B cell (primary cell): Measurements from ENCODE around the gene RCAN1. TPM values are rescaled to one million over a fixed set of nuclear protein-coding genes. Genes with fewer than 3 reads are reported as not detected.

Experiments
- ATAC-seq: fragments of 200-7000 bp; cut with Tn5 transposase; one replicate; pipeline ENCODE4 v1.10.0; 2021; ENCODE audit warnings: low read depth, mild to moderate bottlenecking, moderate number of reproducible peaks, moderate library complexity
- CTCF ChIA-PET: fragments of 350-600 bp; sonication (Branson Sonifier 250); formaldehyde crosslinking; loops from one replicate; lab custom pipeline; 2021; ENCODE audit warnings: antibody characterized with exemption, inconsistent platforms; lab: Charles Lee
- POLR2A ChIA-PET: fragments of 350-600 bp; sonication (Branson Sonifier 250); formaldehyde crosslinking; loops from one replicate; lab custom pipeline; 2021; ENCODE audit warnings: antibody characterized with exemption; lab: Charles Lee
- DNase-seq: peaks from one replicate; pipeline ENCODE4 v3.0.0; 2013
- H2AFZ ChIP-seq: 2 replicates; pipeline ENCODE4 v1.6.1; 2012; ENCODE audit warnings: mild to moderate bottlenecking, low read depth, low read length; ENCODE audit not compliant: insufficient read depth, poor library complexity, severe bottlenecking
- H3K27ac ChIP-seq, 2 donors: 1 replicate in 1 of 2; 2 replicates in 1 of 2; pipeline ENCODE4 v1.5.1; 2012 to 2013; ENCODE audit warnings: low read length in 2 of 2, mild to moderate bottlenecking in 2 of 2, moderate library complexity in 1 of 2
- H3K27me3 ChIP-seq, 4 experiments: fragments of 200-600 bp in 1 of 4; sonication (generic) in 1 of 4; replicated peaks in 1 of 4; 1 replicate in 2 of 4; 2 replicates in 2 of 4; pipeline versions ENCODE4 v1.6.1 to v1.7.0; 2013 to 2016; ENCODE audit warnings: low read length in 3 of 4, mild to moderate bottlenecking in 2 of 4, mixed read lengths in 1 of 4, moderate library complexity in 1 of 4; ENCODE audit not compliant: insufficient read depth in 4 of 4, control insufficient read depth in 3 of 4; ENCODE audit errors: control extremely low read depth in 1 of 4
- H3K36me3 ChIP-seq, 2 experiments: replicated peaks in 1 of 2; 1 replicate in 1 of 2; 2 replicates in 1 of 2; pipeline versions ENCODE4 v1.6.1 to v1.7.1; 2013; ENCODE audit warnings: low read length in 1 of 2; ENCODE audit not compliant: insufficient read depth in 2 of 2, control insufficient read depth in 1 of 2; ENCODE audit errors: control extremely low read depth in 1 of 2, extremely low read depth in 1 of 2
- H3K4me1 ChIP-seq, 2 donors: fragments of 200-600 bp in 1 of 2; sonication (generic) in 1 of 2; 1 replicate in 1 of 2; 2 replicates in 1 of 2; pipeline versions ENCODE4 v1.5.1 to v1.6.1; 2013 to 2017; ENCODE audit warnings: low read length in 2 of 2; ENCODE audit not compliant: control insufficient read depth in 2 of 2, insufficient read depth in 2 of 2
- H3K4me2 ChIP-seq: replicated peaks from 2 replicates; pipeline ENCODE3; 2012; ENCODE audit warnings: mild to moderate bottlenecking, low read depth, low read length; ENCODE audit not compliant: poor library complexity, severe bottlenecking
- H3K4me3 ChIP-seq, 5 experiments: fragments of 200-600 bp in 1 of 5; sonication (generic) in 1 of 5; 1 replicate in 3 of 5; 2 replicates in 2 of 5; pipeline versions ENCODE4 v1.5.1 to v1.7.0; 2011 to 2016; ENCODE audit warnings: low read length in 4 of 5, mild to moderate bottlenecking in 4 of 5, low read depth in 2 of 5, control low read depth in 1 of 5, moderate library complexity in 1 of 5; ENCODE audit not compliant: insufficient read depth in 1 of 5; ENCODE audit errors: control extremely low read depth in 1 of 5, extremely low read depth in 1 of 5
- H3K79me2 ChIP-seq: fragments of 200-600 bp; sonication (generic); one replicate; pipeline ENCODE4 v1.6.0; 2016; ENCODE audit warnings: low read length; ENCODE audit not compliant: control insufficient read depth, insufficient read depth
- H3K9ac ChIP-seq: fragments of 200-600 bp; sonication (generic); 2 replicates; pipeline ENCODE4 v1.6.1; 2017; ENCODE audit warnings: mild to moderate bottlenecking, low read length, moderate library complexity
- H3K9me3 ChIP-seq, 3 donors: one replicate each; pipeline versions ENCODE4 v1.6.1 to v1.7.1; 2013; ENCODE audit warnings: low read length in 2 of 3; ENCODE audit not compliant: control insufficient read depth in 2 of 3, insufficient read depth in 1 of 3; ENCODE audit errors: control extremely low read depth in 1 of 3
- H4K20me1 ChIP-seq: 2 replicates; pipeline ENCODE4 v1.6.0; 2012; ENCODE audit warnings: mild to moderate bottlenecking, low read length; ENCODE audit not compliant: insufficient read depth, control insufficient read depth, poor library complexity, severe bottlenecking
- H3K27ac Mint-ChIP-seq: one replicate; pipeline ENCODE4 v1.8.0; 2021; ENCODE audit warnings: mixed read lengths
- H3K27me3 Mint-ChIP-seq: one replicate; pipeline ENCODE4 v1.8.0; 2021; ENCODE audit warnings: mixed read lengths
- H3K4me1 Mint-ChIP-seq: one replicate; pipeline ENCODE4 v1.8.0; 2021; ENCODE audit warnings: mixed read lengths
- H3K4me3 Mint-ChIP-seq: one replicate; pipeline ENCODE4 v1.8.0; 2021; ENCODE audit warnings: mixed read lengths
- H3K9me3 Mint-ChIP-seq: one replicate; pipeline ENCODE4 v1.8.0; 2022; ENCODE audit warnings: mixed read lengths; ENCODE audit not compliant: insufficient read depth
- CTCF ChIP-seq: fragments of 200-600 bp; IDR thresholded peaks from one replicate; pipeline ENCODE4 v1.8.0; 2022; ENCODE audit warnings: antibody characterized with exemption, mild to moderate bottlenecking
- EZH2 ChIP-seq: IDR thresholded peaks from 2 replicates; pipeline ENCODE4 v1.6.1; 2012; ENCODE audit warnings: borderline replicate concordance, low read depth, mild to moderate bottlenecking, moderate library complexity, low read length; ENCODE audit not compliant: insufficient read depth, poor library complexity, severe bottlenecking
- WGBS: methylation state at CpG from one replicate; pipeline ENCODE4 v1.1.5; 2013; ENCODE audit warnings: missing lambda C conversion rate; ENCODE audit not compliant: insufficient coverage; 5-methylcytosine and 5-hydroxymethylcytosine counted together
- intact Hi-C: fragments of 100-400 bp; cut with micrococcal nuclease; formaldehyde crosslinking; loops from one replicate; pipeline ENCODE4 v1.10.0; 2022
- polyA plus RNA-seq: library from polyadenylated mRNA; depleted of rRNA; stranded (reverse); fragments of >200 nt; gene quantifications from 2 replicates; pipeline ENCODE4 v1.2.3, GENCODE V29; 2012
- total RNA-seq, 2 donors: library from RNA; stranded (reverse); fragments of 120-200 nt in 1 of 2; gene quantifications; 1 replicate in 1 of 2; 2 replicates in 1 of 2; pipeline versions ENCODE4 v1.2.3 to v1.2.4, GENCODE V29; 2013 to 2022

RCAN1 gene
- total and polyA plus RNA-seq, 2 donors (not counting 1 experiment from before 2014, with no cell fraction given): 0.97 to 4.4 TPM

- H3K27ac ChIP-seq: no peak overlapping the region
- H3K27me3 ChIP-seq: no peaks in the 10 kb centered on the region
- ChIA-PET CTCF (no interaction called here), POLR2A (no interaction called here)
- Mint-ChIP-seq H3K9me3 (no peaks in the 10 kb centered on the region), H3K27ac (no peak overlapping the region), H3K27me3 (no peaks in the 10 kb centered on the region), H3K4me3 (no peak overlapping the region), H3K4me1 (no peaks in the 10 kb centered on the region)
- H3K4me1 ChIP-seq: no peaks in the 10 kb centered on the region
- intact Hi-C loops: no loop called here
- no peak overlapping the region for H2AFZ ChIP-seq
- no peak overlapping the region for H3K9ac ChIP-seq
- no peak overlapping the region for H3K4me3 ChIP-seq
- WGBS: 87% methylated on average over 14 of the region's 20 CpGs
- H3K36me3 ChIP-seq: no peaks in the 10 kb centered on the region
- DNase-seq: no peak
- no peak overlapping the region for H3K4me2 ChIP-seq
- no peaks in the 10 kb centered on the region for H3K9me3 ChIP-seq
- no peak for ATAC-seq
- TF ChIP-seq CTCF (no peak), EZH2 (no peak)
- H4K20me1 ChIP-seq: no peaks in the 10 kb centered on the region
- no peaks in the 10 kb centered on the region for H3K79me2 ChIP-seq
Observed at GRCh38 chr21:34520764-34521508, 94.0 kb downstream of the RCAN1 start.

- POLR2A ChIA-PET: no interaction called here
- Mint-ChIP-seq H3K27ac (no peak overlapping the region), H3K4me3 (no peak overlapping the region), H3K9me3 (no peaks in the 10 kb centered on the region), H3K27me3 (no peaks in the 10 kb centered on the region), H3K4me1 (no peaks in the 10 kb centered on the region)
- no peaks in the 10 kb centered on the region for H3K27me3 ChIP-seq
- no peak overlapping the region for H3K4me2 ChIP-seq
- no peaks in the 10 kb centered on the region for H3K79me2 ChIP-seq
- CTCF ChIA-PET: no interaction called here
- no peak overlapping the region for H3K9ac ChIP-seq
- DNase-seq (no peak), ATAC-seq (no peak)
- WGBS: 100% methylated on average over 2 of the region's 6 CpGs
- H4K20me1 ChIP-seq: no peaks in the 10 kb centered on the region
- H3K4me3 ChIP-seq: no peak overlapping the region
- TF ChIP-seq EZH2: no peak
- no peak for TF ChIP-seq CTCF
- H3K4me1 ChIP-seq: no peaks in the 10 kb centered on the region
- H2AFZ ChIP-seq: no peak overlapping the region
- no peak overlapping the region for H3K27ac ChIP-seq
- no peaks in the 10 kb centered on the region for H3K9me3 ChIP-seq
- no peaks in the 10 kb centered on the region for H3K36me3 ChIP-seq
- intact Hi-C loops: no loop called here
Observed at GRCh38 chr21:34520281-34520680, 94.6 kb downstream of the RCAN1 start.
